Endothelial cell of umbilical vein (primary cell): ENCODE results near the gene ST6GALNAC3.

ENCODE experiments used
- TF ChIP-seq, protein P1 (sequence below), 2 donors: IDR thresholded peaks; 1 replicate in 1 of 2; 2 replicates in 1 of 2; pipeline ENCODE4 v1.5.1; 2011; ENCODE audit warnings: low read length in 2 of 2, mild to moderate bottlenecking in 2 of 2, moderate library complexity in 2 of 2, control low read depth in 1 of 2, inconsistent platforms in 1 of 2, low read depth in 1 of 2; ENCODE audit not compliant: insufficient read depth in 1 of 2; ENCODE audit errors: extremely low read depth in 1 of 2
- TF ChIP-seq, protein P2 (sequence below): IDR thresholded peaks from 2 replicates; pipeline ENCODE4 v1.6.1; 2011; ENCODE audit not compliant: insufficient read depth, insufficient read length

- TF ChIP-seq, protein P1, sequence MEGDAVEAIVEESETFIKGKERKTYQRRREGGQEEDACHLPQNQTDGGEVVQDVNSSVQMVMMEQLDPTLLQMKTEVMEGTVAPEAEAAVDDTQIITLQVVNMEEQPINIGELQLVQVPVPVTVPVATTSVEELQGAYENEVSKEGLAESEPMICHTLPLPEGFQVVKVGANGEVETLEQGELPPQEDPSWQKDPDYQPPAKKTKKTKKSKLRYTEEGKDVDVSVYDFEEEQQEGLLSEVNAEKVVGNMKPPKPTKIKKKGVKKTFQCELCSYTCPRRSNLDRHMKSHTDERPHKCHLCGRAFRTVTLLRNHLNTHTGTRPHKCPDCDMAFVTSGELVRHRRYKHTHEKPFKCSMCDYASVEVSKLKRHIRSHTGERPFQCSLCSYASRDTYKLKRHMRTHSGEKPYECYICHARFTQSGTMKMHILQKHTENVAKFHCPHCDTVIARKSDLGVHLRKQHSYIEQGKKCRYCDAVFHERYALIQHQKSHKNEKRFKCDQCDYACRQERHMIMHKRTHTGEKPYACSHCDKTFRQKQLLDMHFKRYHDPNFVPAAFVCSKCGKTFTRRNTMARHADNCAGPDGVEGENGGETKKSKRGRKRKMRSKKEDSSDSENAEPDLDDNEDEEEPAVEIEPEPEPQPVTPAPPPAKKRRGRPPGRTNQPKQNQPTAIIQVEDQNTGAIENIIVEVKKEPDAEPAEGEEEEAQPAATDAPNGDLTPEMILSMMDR (IDR thresholded peaks at IDR 0.05; ENCODE audit: extremely low read depth in 1 of 2, insufficient read depth in 1 of 2, low read depth in 1 of 2, low read length in 2 of 2), result no peak
- TF ChIP-seq, protein P2, sequence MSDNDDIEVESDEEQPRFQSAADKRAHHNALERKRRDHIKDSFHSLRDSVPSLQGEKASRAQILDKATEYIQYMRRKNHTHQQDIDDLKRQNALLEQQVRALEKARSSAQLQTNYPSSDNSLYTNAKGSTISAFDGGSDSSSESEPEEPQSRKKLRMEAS, result no peak
Observed at GRCh38 chr1:76680651-76681050, 606.1 kb downstream of the ST6GALNAC3 start.
